ENCODE results near the gene ZC3H10.

- TF ChIP-seq GATA2 (IDR thresholded peaks at IDR 0.05; ENCODE audit: low read depth, low read length) (no peak), GATA3 (IDR thresholded peaks at IDR 0.05; ENCODE audit: low read depth, low read length) (no peak)
Measured at GRCh38 chr12:56105609-56105902, 12.5 kb upstream of the ZC3H10 start.
